Small intestine (tissue), 7 donors: ENCODE measurements around the gene FES. TPM values are rescaled to one million over a fixed set of nuclear protein-coding genes. Genes with fewer than 3 reads are reported as not detected.

Experiments
- DNase-seq, 2 donors: peaks; one replicate each; pipeline versions ENCODE4 v3.0.0 to v3.0.0-alpha.2; 2013
- FAIRE-seq: peaks from 2 replicates; lab custom pipeline; 2012; peaks lifted over from hg19 to GRCh38; lab: Jason Lieb, UNC
- H3K27ac ChIP-seq, 3 donors: one replicate each; pipeline ENCODE4 v1.5.1; 2013; ENCODE audit warnings: low read length in 2 of 3, mild to moderate bottlenecking in 2 of 3, control low read depth in 1 of 3, inconsistent platforms in 1 of 3, low read depth in 1 of 3, moderate library complexity in 1 of 3
- H3K27me3 ChIP-seq, 3 donors: one replicate each; pipeline ENCODE4 v1.6.1; 2013; ENCODE audit warnings: low read length in 3 of 3, inconsistent platforms in 1 of 3; ENCODE audit not compliant: control insufficient read depth in 3 of 3, insufficient read depth in 3 of 3
- H3K36me3 ChIP-seq, 3 donors: one replicate each; pipeline ENCODE4 v1.6.1; 2013; ENCODE audit warnings: low read length in 3 of 3, inconsistent platforms in 1 of 3, low read depth in 1 of 3, mild to moderate bottlenecking in 1 of 3, moderate library complexity in 1 of 3; ENCODE audit not compliant: control insufficient read depth in 3 of 3, insufficient read depth in 2 of 3
- H3K4me1 ChIP-seq, 3 donors: one replicate each; pipeline ENCODE4 v1.6.1; 2013; ENCODE audit warnings: low read length in 2 of 3, inconsistent platforms in 1 of 3, low read depth in 1 of 3, mild to moderate bottlenecking in 1 of 3, moderate library complexity in 1 of 3; ENCODE audit not compliant: control insufficient read depth in 3 of 3, insufficient read depth in 2 of 3
- H3K4me3 ChIP-seq, 3 donors: one replicate each; pipeline ENCODE4 v1.5.1; 2013; ENCODE audit warnings: low read length in 3 of 3, control low read depth in 1 of 3, inconsistent platforms in 1 of 3, low read depth in 1 of 3, mild to moderate bottlenecking in 1 of 3, moderate library complexity in 1 of 3
- H3K9me3 ChIP-seq, 2 donors: one replicate each; pipeline ENCODE4 v1.6.1; 2013; ENCODE audit warnings: low read depth in 1 of 2, low read length in 1 of 2; ENCODE audit not compliant: control insufficient read depth in 2 of 2, insufficient read depth in 1 of 2
- WGBS, 3 donors: extraction: QIAGEN DNeasy Blood & Tissue Kit; methylation state at CpG; one replicate each; pipeline ENCODE4 v1.1.7; 2013; 5-methylcytosine and 5-hydroxymethylcytosine counted together
- polyA plus RNA-seq, 4 donors: library from polyadenylated mRNA; stranded (reverse) in 3 of 4; unstranded in 1 of 4; fragments of 200-250 nt in 3 of 4; fragments of 120-200 nt in 1 of 4; gene quantifications; one replicate each; pipeline versions ENCODE4 v1.2.1 to v1.2.3, GENCODE V29; 2013
- donor health status: healthy with polysubstance abuse.
- donor health status: control.
- donor health status: control.
- donor health status: Bipolar disorder and iron deficiency.
- donor health status: healthy.

The FES gene
- polyA plus RNA-seq, 4 donors = 0.89 to 18.4 (median 10.9) TPM

GRCh38 chr15:90933301-90933700, 49.0 kb downstream of the FES start:
- FAIRE-seq (no peak), DNase-seq (no peak)
- WGBS, 3 donors = 62 to 76% (median 76%) methylated on average over 1 of the region's 1 CpG

GRCh38 chr15:90934256-90934948, 50.1 kb downstream of the FES start:
- DNase-seq (peak; percentile 89 to 93), FAIRE-seq (no peak)
- Histone ChIP-seq H3K4me3 (peak overlapping the region; percentile 41 to 81 (median 78)), H3K4me1 (peaks cover 6 to 32% (median 15%) of the 10 kb centered on the region in 3 donors), H3K36me3 (peaks cover 0 to 18% (median 0%) of the 10 kb centered on the region in 3 donors), H3K9me3 (no peaks in the 10 kb centered on the region), H3K27me3 (no peaks in the 10 kb centered on the region), H3K27ac (peak overlapping the region; percentile 74 to 90 (median 80))
- 0 to 3% (median 2%) methylated on average over 19 of the region's 19 CpGs for WGBS, 3 donors

More at GRCh38 chr15:90933301-90933700, 49.0 kb downstream of the FES start:
- Histone ChIP-seq H3K4me3 (no peak overlapping the region), H3K36me3 (peaks cover 0 to 11% (median 0%) of the 10 kb centered on the region in 3 donors), H3K9me3 (no peaks in the 10 kb centered on the region), H3K27me3 (no peaks in the 10 kb centered on the region), H3K27ac (no peak overlapping the region), H3K4me1 (peaks cover 6 to 32% (median 15%) of the 10 kb centered on the region in 3 donors)

GRCh38 chr15:90934949-90935751, 50.8 kb downstream of the FES start, which contains the start of gene UNC45A:
UNC45A (plus strand) TSS chr15:90935285; CDS start chr15:90935325, 40 bp downstream.
- H3K9me3 ChIP-seq = no peaks in the 10 kb centered on the region
- H3K27me3 ChIP-seq = no peaks in the 10 kb centered on the region
- DNase-seq (peak; percentile 97), FAIRE-seq (no peak)
- WGBS, 3 donors = 0 to 1% (median 0%) methylated on average over 41 to 65 of the region's 65 CpGs
- peaks cover 6 to 32% (median 15%) of the 10 kb centered on the region in 3 donors for H3K4me1 ChIP-seq
- H3K4me3 ChIP-seq = peak within 1 kb of the TSS; percentile 60 to 81 (median 78)
- peaks cover 3 to 26% (median 4%) of the 10 kb centered on the region in 3 donors for H3K36me3 ChIP-seq
- H3K27ac ChIP-seq = peak within 1 kb of the TSS; percentile 74 to 90 (median 80)

- DNase-seq = no peak
- FAIRE-seq = no peak
- Histone ChIP-seq H3K36me3 (peaks cover 7 to 41% (median 9%) of the 10 kb centered on the region in 3 donors), H3K27ac (no peak overlapping the region), H3K4me1 (peaks cover 6 to 19% (median 8%) of the 10 kb centered on the region in 3 donors), H3K9me3 (no peaks in the 10 kb centered on the region), H3K27me3 (no peaks in the 10 kb centered on the region), H3K4me3 (no peak overlapping the region)
- 78 to 81% (median 81%) methylated on average over 1 of the region's 1 CpG for WGBS, 3 donors
Measured at GRCh38 chr15:90936823-90937222, 52.5 kb downstream of the FES start.

- H3K4me3 ChIP-seq = no peak overlapping the region
- peaks cover 6 to 14% (median 8%) of the 10 kb centered on the region in 3 donors for H3K4me1 ChIP-seq
- H3K9me3 ChIP-seq = no peaks in the 10 kb centered on the region
- H3K27me3 ChIP-seq = no peaks in the 10 kb centered on the region
- 93 to 97% (median 95%) methylated on average over 5 of the region's 5 CpGs for WGBS, 3 donors
- DNase-seq (no peak), FAIRE-seq (no peak)
- no peak overlapping the region for H3K27ac ChIP-seq
- peaks cover 16 to 55% (median 18%) of the 10 kb centered on the region in 3 donors for H3K36me3 ChIP-seq
Measured at GRCh38 chr15:90938261-90938660, 54.0 kb downstream of the FES start.

- Histone ChIP-seq H3K4me1 (peaks cover 4 to 6% (median 5%) of the 10 kb centered on the region in 3 donors), H3K4me3 (no peak overlapping the region), H3K36me3 (peaks cover 23 to 70% (median 25%) of the 10 kb centered on the region in 3 donors), H3K27ac (no peak overlapping the region), H3K27me3 (no peaks in the 10 kb centered on the region), H3K9me3 (no peaks in the 10 kb centered on the region)
- no peak for DNase-seq
- no peak for FAIRE-seq
- 75 to 96% (median 84%) methylated on average over 7 of the region's 7 CpGs for WGBS, 3 donors
Measured at GRCh38 chr15:90939756-90940155, 55.5 kb downstream of the FES start.

GRCh38 chr15:90941038-90941437, 56.7 kb downstream of the FES start:
- Histone ChIP-seq H3K27ac (no peak overlapping the region), H3K4me1 (peaks cover 0 to 2% (median 2%) of the 10 kb centered on the region in 3 donors), H3K4me3 (no peak overlapping the region), H3K9me3 (no peaks in the 10 kb centered on the region), H3K36me3 (peaks cover 26 to 78% (median 27%) of the 10 kb centered on the region in 3 donors), H3K27me3 (no peaks in the 10 kb centered on the region)
- 98% methylated on average over 4 of the region's 4 CpGs for WGBS, 3 donors
- DNase-seq (no peak), FAIRE-seq (no peak)
